Large intestine (tissue), 3 donors: ENCODE results near the gene CYP24A1. TPM values are rescaled to one million over a fixed set of nuclear protein-coding genes. Genes with fewer than 3 reads are reported as not detected.
A peak's percentile ranks its signal among the peaks of the same experiment; 100 is the strongest.

Source experiments
- DNase-seq, 2 donors: peaks; one replicate each; pipeline versions ENCODE4 v3.0.0 to v3.0.0-alpha.2; 2013
- H3K27ac ChIP-seq: one replicate; pipeline ENCODE4 v1.5.1; 2013; ENCODE audit warnings: low read length
- H3K27me3 ChIP-seq: 2 replicates; pipeline ENCODE4 v1.6.1; 2013; ENCODE audit warnings: low read length; ENCODE audit not compliant: control insufficient read depth, insufficient read depth
- H3K36me3 ChIP-seq: 2 replicates; pipeline ENCODE4 v1.6.1; 2013; ENCODE audit warnings: low read length; ENCODE audit not compliant: control insufficient read depth, insufficient read depth
- H3K4me1 ChIP-seq: one replicate; pipeline ENCODE4 v1.6.1; 2013; ENCODE audit warnings: low read length; ENCODE audit not compliant: control insufficient read depth, insufficient read depth
- H3K4me3 ChIP-seq: one replicate; pipeline ENCODE4 v1.5.1; 2013; ENCODE audit warnings: low read length
- H3K9me3 ChIP-seq: one replicate; pipeline ENCODE4 v1.6.1; 2013; ENCODE audit warnings: mild to moderate bottlenecking, low read depth, low read length, moderate library complexity; ENCODE audit not compliant: control insufficient read depth
- WGBS: methylation state at CpG from one replicate; pipeline ENCODE4 v1.1.5; 2013; ENCODE audit warnings: low lambda C conversion rate; ENCODE audit not compliant: insufficient coverage; 5-methylcytosine and 5-hydroxymethylcytosine counted together
- polyA plus RNA-seq: library from polyadenylated mRNA; unstranded; fragments of 120-200 nt; gene quantifications from one replicate; pipeline ENCODE4 v1.2.1, GENCODE V29; 2013

CYP24A1 gene
- polyA plus RNA-seq, 1 donor, result not detected

- H3K4me3 ChIP-seq, result no peak overlapping the region
- H3K36me3 ChIP-seq, result no peaks in the 10 kb centered on the region
- DNase-seq, result no peak
- no peak overlapping the region for H3K27ac ChIP-seq
- no peaks in the 10 kb centered on the region for H3K9me3 ChIP-seq
- WGBS, result 90% methylated on average over 2 of the region's 5 CpGs
- peaks cover 12% of the 10 kb centered on the region for H3K27me3 ChIP-seq
- no peaks in the 10 kb centered on the region for H3K4me1 ChIP-seq
Observed at GRCh38 chr20:54156522-54156921, 17.3 kb downstream of the CYP24A1 start.

DNA sequence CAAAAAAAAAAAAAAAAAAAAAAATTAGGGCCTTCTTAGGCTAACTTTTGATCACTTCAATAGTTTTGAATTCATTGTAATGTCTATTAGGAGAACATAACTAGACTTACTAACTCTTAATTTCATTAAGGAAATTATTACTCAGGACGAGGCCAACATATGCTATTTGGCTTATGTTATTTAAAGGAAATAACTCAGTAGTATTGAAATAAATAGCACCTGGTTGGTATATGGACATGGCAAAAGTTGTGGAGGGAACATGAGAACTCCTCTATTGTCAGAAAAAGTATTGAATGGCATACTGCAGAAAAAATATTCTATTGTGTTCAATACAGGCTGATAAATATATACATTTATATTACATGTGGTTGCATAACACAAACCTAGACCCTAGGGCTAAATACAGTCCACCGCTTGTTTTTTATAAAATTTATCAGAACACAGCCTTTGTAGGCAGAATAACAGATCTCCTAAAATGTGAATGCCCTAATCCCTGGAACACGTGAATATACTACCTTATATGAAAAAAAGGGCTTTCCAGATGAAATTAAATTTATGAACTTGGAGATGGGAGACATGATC, 18.0 kb downstream of the CYP24A1 start:
- Histone ChIP-seq H3K27me3 (peaks cover 10% of the 10 kb centered on the region), H3K4me3 (no peak overlapping the region), H3K36me3 (no peaks in the 10 kb centered on the region), H3K4me1 (no peaks in the 10 kb centered on the region), H3K9me3 (no peaks in the 10 kb centered on the region), H3K27ac (no peak overlapping the region)
- 100% methylated on average over 1 of the region's 3 CpGs for WGBS
- DNase-seq, result no peak

DNA sequence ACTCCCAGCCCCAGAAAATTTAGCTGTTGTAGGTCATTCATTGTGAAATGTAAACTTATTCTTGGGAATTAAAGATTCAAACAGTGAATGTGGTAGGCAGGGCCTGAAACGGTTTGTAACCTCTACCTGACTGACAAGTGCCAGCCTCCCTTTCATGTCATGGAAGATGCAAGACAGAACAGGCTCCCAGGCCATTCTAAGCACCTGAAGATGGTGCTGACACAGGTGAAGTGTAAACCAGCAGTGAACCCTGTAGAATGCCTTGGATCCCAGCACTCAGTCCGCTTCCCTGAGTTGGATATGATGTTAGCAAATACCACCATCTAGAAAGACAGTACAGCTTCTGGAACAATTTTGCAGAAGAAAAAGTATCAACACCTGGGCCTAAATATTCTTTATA, 19.3 kb downstream of the CYP24A1 start:
- no peaks in the 10 kb centered on the region for H3K36me3 ChIP-seq
- H3K9me3 ChIP-seq, result no peaks in the 10 kb centered on the region
- WGBS, result no CpG with 5 or more reads among the region's 2 CpGs
- no peak for DNase-seq
- peaks cover 2% of the 10 kb centered on the region for H3K4me1 ChIP-seq
- no peak overlapping the region for H3K4me3 ChIP-seq
- H3K27me3 ChIP-seq, result peaks cover 9% of the 10 kb centered on the region
- H3K27ac ChIP-seq, result no peak overlapping the region

GRCh38 chr20:54153847-54154246, 19.9 kb downstream of the CYP24A1 start:
- no peak overlapping the region for H3K4me3 ChIP-seq
- no peaks in the 10 kb centered on the region for H3K36me3 ChIP-seq
- H3K9me3 ChIP-seq, result no peaks in the 10 kb centered on the region
- no CpG with 5 or more reads among the region's 1 CpG for WGBS
- peaks cover 4% of the 10 kb centered on the region for H3K4me1 ChIP-seq
- DNase-seq, result no peak
- no peak overlapping the region for H3K27ac ChIP-seq
- H3K27me3 ChIP-seq, result peaks cover 8% of the 10 kb centered on the region

GRCh38 chr20:54153041-54153327, 20.8 kb downstream of the CYP24A1 start:
- Histone ChIP-seq H3K4me3 (no peak overlapping the region), H3K4me1 (peaks cover 4% of the 10 kb centered on the region), H3K9me3 (no peaks in the 10 kb centered on the region), H3K36me3 (no peaks in the 10 kb centered on the region), H3K27ac (no peak overlapping the region), H3K27me3 (peaks cover 8% of the 10 kb centered on the region)
- WGBS, result no CpG with 5 or more reads among the region's 2 CpGs
- DNase-seq, result no peak

DNA sequence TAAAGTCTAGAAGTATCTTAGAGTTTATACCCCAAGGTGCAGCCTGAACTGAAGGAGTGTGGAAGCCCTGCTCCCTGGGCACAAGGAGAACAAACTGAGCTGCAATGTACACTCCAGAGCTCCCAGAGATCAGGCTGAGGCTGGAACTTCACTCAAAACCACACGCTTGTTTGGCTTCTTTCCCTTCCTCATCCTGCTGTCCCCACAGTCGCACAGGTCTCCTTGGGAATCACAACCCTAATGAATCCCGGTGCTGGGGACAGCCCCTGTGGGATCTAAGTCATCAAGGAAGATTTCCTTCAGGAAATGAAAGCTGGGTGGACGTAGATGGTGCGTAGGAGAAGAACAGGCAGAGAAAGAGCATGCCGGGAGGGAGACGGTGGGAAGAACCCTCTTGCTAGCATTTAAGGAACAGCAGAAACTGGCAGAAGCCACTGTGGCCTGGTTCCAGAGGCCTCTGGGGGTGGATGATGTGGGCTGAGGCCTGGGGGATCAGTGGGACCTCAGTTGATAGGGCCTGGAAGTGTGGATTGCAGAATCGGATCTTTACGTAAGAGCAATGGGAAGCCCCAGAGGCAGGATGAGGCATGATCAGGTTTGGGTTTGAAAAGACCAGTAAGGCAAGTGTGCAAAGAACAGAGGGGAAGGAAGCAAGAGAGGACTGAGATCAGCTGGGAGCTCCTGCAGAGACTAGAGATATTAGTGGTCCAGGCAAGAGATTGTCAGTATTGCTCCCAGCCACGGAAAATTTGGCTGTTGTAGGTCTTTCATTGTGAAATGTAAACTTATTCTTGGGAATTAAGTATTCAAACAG, 21.4 kb downstream of the CYP24A1 start:
- Histone ChIP-seq H3K9me3 (no peaks in the 10 kb centered on the region), H3K4me3 (no peak overlapping the region), H3K27ac (no peak overlapping the region), H3K4me1 (peaks cover 4% of the 10 kb centered on the region), H3K36me3 (no peaks in the 10 kb centered on the region), H3K27me3 (peaks cover 8% of the 10 kb centered on the region)
- WGBS, result 84% methylated on average over 3 of the region's 10 CpGs
- DNase-seq, result no peak

DNA sequence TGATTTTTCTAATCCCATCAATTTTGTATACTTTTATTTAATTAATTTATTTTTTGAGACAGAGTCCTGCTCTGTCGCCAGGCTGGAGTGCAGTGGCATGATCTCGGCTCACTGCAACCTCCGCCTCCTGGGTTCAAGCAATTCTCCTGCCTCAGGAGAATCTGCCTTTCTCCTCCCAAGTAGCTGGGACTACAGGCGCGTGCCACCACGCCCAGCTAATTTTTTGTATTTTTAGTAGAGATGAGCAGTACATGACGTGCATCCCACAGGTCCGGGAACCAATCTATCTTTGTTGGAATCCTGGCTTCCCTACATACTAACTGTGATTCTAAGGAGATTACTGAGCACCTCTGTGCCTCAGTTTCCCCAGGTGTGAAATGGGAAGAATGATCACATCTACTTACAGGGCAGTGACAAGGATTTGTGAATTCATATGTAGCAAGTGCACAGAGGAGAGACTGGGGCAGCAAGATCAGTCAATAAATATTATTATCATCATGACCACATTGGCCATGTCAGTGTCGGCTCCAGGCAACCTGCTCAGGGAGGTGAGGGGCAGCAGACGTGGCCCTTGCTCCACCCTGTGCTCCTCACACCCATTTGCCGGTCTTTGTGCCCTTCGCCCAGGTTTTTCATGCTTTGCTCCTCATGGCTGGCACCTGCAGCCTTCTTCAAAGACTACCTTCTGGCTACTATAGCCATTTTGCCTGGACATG, 22.1 kb downstream of the CYP24A1 start:
- no CpG with 5 or more reads among the region's 12 CpGs for WGBS
- DNase-seq, result no peak
- Histone ChIP-seq H3K9me3 (no peaks in the 10 kb centered on the region), H3K27ac (no peak overlapping the region), H3K27me3 (peaks cover 3% of the 10 kb centered on the region), H3K4me1 (peaks cover 4% of the 10 kb centered on the region), H3K36me3 (no peaks in the 10 kb centered on the region), H3K4me3 (no peak overlapping the region)

DNA sequence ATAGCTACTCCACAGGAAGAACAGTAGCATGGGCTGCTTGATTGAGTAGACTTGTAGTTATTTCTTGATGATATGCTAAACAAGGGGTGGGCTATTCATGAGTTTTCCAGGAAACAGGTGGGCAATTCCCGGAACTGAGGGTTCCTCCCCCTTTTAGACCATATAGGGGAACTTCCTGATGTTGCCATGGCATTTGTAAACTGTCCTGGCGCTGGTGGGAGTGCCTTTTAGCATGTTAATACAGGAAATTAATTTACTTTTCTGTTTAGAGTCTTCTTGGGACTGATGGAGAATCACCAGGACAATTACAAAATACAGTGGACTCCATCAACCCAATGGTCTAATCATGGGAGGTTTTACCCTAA, 22.7 kb downstream of the CYP24A1 start:
- Histone ChIP-seq H3K36me3 (no peaks in the 10 kb centered on the region), H3K27ac (no peak overlapping the region), H3K9me3 (no peaks in the 10 kb centered on the region), H3K27me3 (peaks cover 3% of the 10 kb centered on the region), H3K4me1 (peaks cover 4% of the 10 kb centered on the region), H3K4me3 (no peak overlapping the region)
- no peak for DNase-seq
- WGBS, result no CpG with 5 or more reads among the region's 2 CpGs

GRCh38 chr20:54149765-54150264, 24.0 kb downstream of the CYP24A1 start:
- Histone ChIP-seq H3K9me3 (no peaks in the 10 kb centered on the region), H3K27me3 (peaks cover 3% of the 10 kb centered on the region), H3K4me1 (peaks cover 4% of the 10 kb centered on the region), H3K4me3 (no peak overlapping the region), H3K36me3 (no peaks in the 10 kb centered on the region), H3K27ac (no peak overlapping the region)
- WGBS, result 100% methylated on average over 1 of the region's 7 CpGs
- no peak for DNase-seq

GRCh38 chr20:54148947-54149764, 24.6 kb downstream of the CYP24A1 start:
- Histone ChIP-seq H3K36me3 (no peaks in the 10 kb centered on the region), H3K27ac (peak overlapping the region; percentile 11), H3K27me3 (peaks cover 3% of the 10 kb centered on the region), H3K4me1 (peaks cover 4% of the 10 kb centered on the region), H3K9me3 (no peaks in the 10 kb centered on the region), H3K4me3 (no peak overlapping the region)
- peak; percentile 86 to 94 for DNase-seq
- WGBS, result 0% methylated on average over 2 of the region's 7 CpGs
